Measurements from ENCODE around the gene ANHX. TPM values are rescaled to one million over a fixed set of nuclear protein-coding genes. Genes with fewer than 3 reads are reported as not detected.

ANHX gene
- polyA plus RNA-seq, 3 donors: not detected

DNA sequence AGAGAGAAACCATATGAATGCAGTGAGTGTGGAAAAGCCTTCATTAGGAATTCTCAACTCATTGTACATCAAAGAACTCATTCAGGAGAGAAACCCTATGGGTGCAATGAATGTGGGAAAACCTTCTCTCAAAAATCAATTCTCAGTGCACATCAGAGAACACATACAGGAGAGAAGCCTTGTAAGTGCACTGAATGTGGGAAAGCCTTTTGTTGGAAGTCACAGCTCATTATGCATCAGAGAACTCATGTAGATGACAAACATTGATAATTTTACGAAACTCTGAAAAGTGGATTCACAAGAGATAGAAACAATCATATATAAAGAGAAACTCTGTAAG is 31.4 kb downstream of the ANHX start:
- DNase-seq: no peak
- H3K9ac ChIP-seq (ENCODE audit: insufficient read depth, low read length, poor library complexity, severe bottlenecking): no peak overlapping the region
- H3K27ac ChIP-seq (ENCODE audit: low read depth in 1 of 2, low read length in 2 of 2): no peak overlapping the region
- peaks cover 41 to 94% of the 10 kb centered on the region in 2 donors for H3K9me3 ChIP-seq (replicated peaks in 1 of 2; ENCODE audit: control insufficient read depth in 1 of 2, insufficient read depth in 1 of 2, low read length in 2 of 2)
- H3K4me3 ChIP-seq (replicated peaks in 1 of 3; ENCODE audit: low read depth in 2 of 3, low read length in 3 of 3): peak overlapping the region in 1 of 3 experiments; percentile 57
- no peaks in the 10 kb centered on the region for H3K4me1 ChIP-seq (ENCODE audit: control insufficient read depth in 1 of 2, insufficient read depth in 2 of 2, low read length in 2 of 2)
- TF ChIP-seq, protein P1, sequence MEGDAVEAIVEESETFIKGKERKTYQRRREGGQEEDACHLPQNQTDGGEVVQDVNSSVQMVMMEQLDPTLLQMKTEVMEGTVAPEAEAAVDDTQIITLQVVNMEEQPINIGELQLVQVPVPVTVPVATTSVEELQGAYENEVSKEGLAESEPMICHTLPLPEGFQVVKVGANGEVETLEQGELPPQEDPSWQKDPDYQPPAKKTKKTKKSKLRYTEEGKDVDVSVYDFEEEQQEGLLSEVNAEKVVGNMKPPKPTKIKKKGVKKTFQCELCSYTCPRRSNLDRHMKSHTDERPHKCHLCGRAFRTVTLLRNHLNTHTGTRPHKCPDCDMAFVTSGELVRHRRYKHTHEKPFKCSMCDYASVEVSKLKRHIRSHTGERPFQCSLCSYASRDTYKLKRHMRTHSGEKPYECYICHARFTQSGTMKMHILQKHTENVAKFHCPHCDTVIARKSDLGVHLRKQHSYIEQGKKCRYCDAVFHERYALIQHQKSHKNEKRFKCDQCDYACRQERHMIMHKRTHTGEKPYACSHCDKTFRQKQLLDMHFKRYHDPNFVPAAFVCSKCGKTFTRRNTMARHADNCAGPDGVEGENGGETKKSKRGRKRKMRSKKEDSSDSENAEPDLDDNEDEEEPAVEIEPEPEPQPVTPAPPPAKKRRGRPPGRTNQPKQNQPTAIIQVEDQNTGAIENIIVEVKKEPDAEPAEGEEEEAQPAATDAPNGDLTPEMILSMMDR (IDR thresholded peaks at IDR 0.05): no peak
- H3K79me2 ChIP-seq (ENCODE audit: insufficient read depth, low read length): no peaks in the 10 kb centered on the region
- H3K4me2 ChIP-seq (replicated peaks; ENCODE audit: extremely low read depth, low read length, poor library complexity, severe bottlenecking): no peak overlapping the region
- H3K36me3 ChIP-seq (replicated peaks in 1 of 2; ENCODE audit: control insufficient read depth in 1 of 2, insufficient read depth in 2 of 2, low read length in 2 of 2): peaks cover 21 to 54% of the 10 kb centered on the region in 2 donors
- no peak overlapping the region for H3K27ac Mint-ChIP-seq
- peaks cover 45 to 92% (median 91%) of the 10 kb centered on the region in 7 donors for H3K9me3 Mint-ChIP-seq
- H3K36me3 Mint-ChIP-seq: peaks cover 31 to 42% of the 10 kb centered on the region in 2 donors
- H3K27me3 Mint-ChIP-seq (ENCODE audit: low read depth in 3 of 3): no peaks in the 10 kb centered on the region
- no peaks in the 10 kb centered on the region for H3K27me3 ChIP-seq (ENCODE audit: control insufficient read depth in 2 of 2, insufficient read depth in 2 of 2, low read length in 2 of 2)
- H3K4me1 Mint-ChIP-seq: no peaks in the 10 kb centered on the region
- H3K4me3 Mint-ChIP-seq: no peak overlapping the region
- no CpG with 5 or more reads among the region's 1 CpG for WGBS (ENCODE audit: insufficient coverage)
- no peak overlapping the region for H2AFZ ChIP-seq (ENCODE audit: insufficient read depth, low read depth, low read length, poor library complexity, severe bottlenecking)
- intact Hi-C loops (cut with micrococcal nuclease): no loop called here
- no peaks in the 10 kb centered on the region for H4K20me1 ChIP-seq (ENCODE audit: insufficient read depth, low read length)

GRCh38 chr12:133203344-133204263 is 32.1 kb downstream of the ANHX start:
- no CpG with 5 or more reads among the region's 7 CpGs for WGBS (ENCODE audit: insufficient coverage)
- no peak overlapping the region for H2AFZ ChIP-seq (ENCODE audit: insufficient read depth, low read depth, low read length, poor library complexity, severe bottlenecking)
- H4K20me1 ChIP-seq (ENCODE audit: insufficient read depth, low read length): no peaks in the 10 kb centered on the region
- H3K4me3 Mint-ChIP-seq: no peak overlapping the region
- no peaks in the 10 kb centered on the region for H3K27me3 Mint-ChIP-seq (ENCODE audit: low read depth in 3 of 3)
- peak overlapping the region in 1 of 3 experiments; percentile 57 for H3K4me3 ChIP-seq (replicated peaks in 1 of 3; ENCODE audit: low read depth in 2 of 3, low read length in 3 of 3)
- peaks cover 35 to 88% of the 10 kb centered on the region in 2 donors for H3K9me3 ChIP-seq (replicated peaks in 1 of 2; ENCODE audit: control insufficient read depth in 1 of 2, insufficient read depth in 1 of 2, low read length in 2 of 2)
- peaks cover 21 to 54% of the 10 kb centered on the region in 2 donors for H3K36me3 ChIP-seq (replicated peaks in 1 of 2; ENCODE audit: control insufficient read depth in 1 of 2, insufficient read depth in 2 of 2, low read length in 2 of 2)
- no peak overlapping the region for H3K27ac ChIP-seq (ENCODE audit: low read depth in 1 of 2, low read length in 2 of 2)
- H3K27me3 ChIP-seq (ENCODE audit: control insufficient read depth in 2 of 2, insufficient read depth in 2 of 2, low read length in 2 of 2): no peaks in the 10 kb centered on the region
- H3K36me3 Mint-ChIP-seq: peaks cover 34 to 45% of the 10 kb centered on the region in 2 donors
- no peaks in the 10 kb centered on the region for H3K4me1 Mint-ChIP-seq
- no peak overlapping the region for H3K9ac ChIP-seq (ENCODE audit: insufficient read depth, low read length, poor library complexity, severe bottlenecking)
- no peaks in the 10 kb centered on the region for H3K4me1 ChIP-seq (ENCODE audit: control insufficient read depth in 1 of 2, insufficient read depth in 2 of 2, low read length in 2 of 2)
- peaks cover 44 to 89% (median 87%) of the 10 kb centered on the region in 7 donors for H3K9me3 Mint-ChIP-seq
- TF ChIP-seq, protein P1 (IDR thresholded peaks at IDR 0.05): no peak
- intact Hi-C loops (cut with micrococcal nuclease): no loop called here
- H3K27ac Mint-ChIP-seq: no peak overlapping the region
- no peak for DNase-seq
- H3K4me2 ChIP-seq (replicated peaks; ENCODE audit: extremely low read depth, low read length, poor library complexity, severe bottlenecking): no peak overlapping the region
- H3K79me2 ChIP-seq (ENCODE audit: insufficient read depth, low read length): no peaks in the 10 kb centered on the region
